Endometrial microvascular endothelial cells (primary cell): ENCODE data around the gene GRAMD1A. TPM values are rescaled to one million over a fixed set of nuclear protein-coding genes. Genes with fewer than 3 reads are reported as not detected.
"Not testable (repeated sequence)": the region's sequence is repeated elsewhere in the genome, so short reads cannot be mapped to it uniquely, and the experiment has no call there.

Source experiments
- in situ Hi-C: cut with HindIII; loops from 2 replicates; pipeline ENCODE4 v1.10.0; 2017; ENCODE audit warnings: low sequenced_read_pairs, low pct_unique_long_range_greater_than_20kb; ENCODE audit errors: inconsistent ontology term
- total RNA-seq: library from RNA; depleted of rRNA; stranded (reverse); fragments of >200 nt; gene quantifications from one replicate; pipeline ENCODE4 v1.2.3, GENCODE V29; 2015; ENCODE audit errors: inconsistent ontology term

Gene GRAMD1A
- total RNA-seq: 52.4 TPM

DNA sequence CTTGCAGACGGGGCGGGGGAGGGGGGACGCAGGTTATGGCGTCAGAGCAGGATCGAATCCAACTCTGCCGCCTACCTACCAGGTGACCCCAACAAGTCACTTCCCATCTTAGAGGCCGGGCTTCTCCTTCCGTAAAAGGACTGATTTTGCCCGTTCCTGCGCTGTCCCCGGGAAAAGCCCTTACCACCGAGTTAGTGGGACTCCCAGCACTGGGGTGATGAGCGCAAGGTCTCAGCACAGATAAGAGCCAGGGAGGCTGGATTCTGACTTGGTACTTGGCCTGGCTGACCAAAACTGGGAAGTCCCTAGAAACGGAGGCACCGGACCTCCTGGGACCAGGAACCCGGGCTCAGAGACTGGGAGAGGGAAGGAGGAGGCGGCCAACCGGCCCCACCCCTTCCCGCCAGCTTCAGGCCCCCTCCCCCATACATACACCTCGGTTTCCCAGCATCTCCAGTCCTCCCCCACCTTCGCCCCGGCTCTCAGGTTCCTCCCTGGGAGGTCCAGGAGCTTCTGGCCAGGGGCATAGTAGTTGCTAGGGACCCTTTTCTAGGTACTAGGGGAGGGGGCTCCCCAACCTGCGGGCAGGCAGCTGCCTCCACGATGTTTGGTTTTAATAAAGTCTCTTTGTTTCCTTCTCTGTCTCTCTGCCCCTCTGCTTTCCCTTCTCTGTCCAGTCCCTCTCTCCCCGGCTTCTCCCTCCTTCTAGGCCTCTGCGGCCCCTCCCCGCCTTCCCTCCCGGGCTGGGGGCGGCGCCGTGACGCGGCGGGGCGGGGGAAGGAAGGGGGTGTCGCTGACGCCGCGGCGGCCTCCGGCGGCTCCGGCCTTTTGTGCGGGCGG lies at the start of gene GRAMD1A:
Gene GRAMD1A, plus strand, starts transcription at position 826 of the 840 bp plus-strand sequence. CDS start 156 bp downstream, outside the sequence.
- in situ Hi-C loops: no loop called here

DNA sequence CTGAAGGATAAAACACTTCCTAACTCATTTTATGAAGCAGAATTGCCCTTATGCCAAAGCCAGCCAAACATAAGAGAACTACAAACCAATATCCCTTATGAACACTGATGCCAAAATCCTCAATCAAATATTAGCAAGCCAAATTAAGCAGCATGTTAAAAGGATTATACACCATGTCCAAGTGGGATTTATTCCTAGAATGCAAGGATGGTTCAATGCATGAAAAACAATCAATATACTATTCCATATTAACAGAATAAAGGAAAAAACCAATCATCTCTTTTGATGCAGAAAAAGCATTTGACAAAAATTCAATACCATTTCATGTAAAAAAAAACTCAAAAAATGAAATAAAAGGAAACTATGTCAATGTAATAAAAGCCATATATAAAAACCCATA lies 47.0 kb upstream of the GRAMD1A start:
- in situ Hi-C loops: no loop called here

DNA sequence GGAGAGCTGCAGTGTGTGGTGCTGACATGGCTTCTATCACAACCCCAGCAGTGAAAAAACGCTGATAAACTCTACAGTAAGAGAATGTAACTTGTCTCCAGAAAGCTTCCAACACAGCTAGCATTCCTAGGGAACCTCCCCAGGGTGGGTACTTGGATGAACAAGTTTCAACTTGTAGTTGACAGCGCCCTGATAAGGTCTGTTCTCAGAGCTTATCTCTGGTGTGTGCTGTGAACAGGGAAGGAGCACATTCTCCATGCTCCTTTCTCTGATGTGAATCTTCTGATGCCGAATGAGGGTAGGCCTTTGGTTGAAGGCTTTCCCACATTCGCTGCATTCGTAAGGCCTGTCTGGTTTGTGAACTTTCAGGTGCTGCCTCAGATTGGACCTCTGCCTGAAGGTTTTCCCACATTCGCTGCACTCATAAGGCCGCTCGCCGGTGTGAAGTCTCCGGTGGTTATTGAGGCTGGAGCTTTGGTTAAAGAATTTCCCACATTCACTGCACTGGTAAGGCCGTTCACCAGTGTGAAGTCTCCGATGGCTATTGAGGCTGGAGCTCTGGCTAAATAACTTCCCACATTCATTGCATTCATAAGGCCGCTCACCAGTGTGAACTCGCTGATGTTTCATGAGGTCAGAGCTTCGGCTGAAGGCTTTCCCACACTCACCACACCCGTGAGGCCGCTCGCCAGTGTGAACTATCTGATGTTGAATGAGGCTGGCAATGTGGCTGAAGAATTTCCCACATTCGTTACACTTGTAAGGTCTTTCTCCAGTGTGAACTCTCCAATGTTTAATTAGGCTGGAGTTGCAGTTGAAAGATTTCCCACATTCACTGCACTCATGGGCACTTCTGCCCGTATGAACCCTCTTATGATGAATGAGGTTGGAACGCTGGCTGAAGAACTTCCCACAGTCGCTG lies 42.0 kb upstream of the GRAMD1A start:
- in situ Hi-C loops: no loop called here

DNA sequence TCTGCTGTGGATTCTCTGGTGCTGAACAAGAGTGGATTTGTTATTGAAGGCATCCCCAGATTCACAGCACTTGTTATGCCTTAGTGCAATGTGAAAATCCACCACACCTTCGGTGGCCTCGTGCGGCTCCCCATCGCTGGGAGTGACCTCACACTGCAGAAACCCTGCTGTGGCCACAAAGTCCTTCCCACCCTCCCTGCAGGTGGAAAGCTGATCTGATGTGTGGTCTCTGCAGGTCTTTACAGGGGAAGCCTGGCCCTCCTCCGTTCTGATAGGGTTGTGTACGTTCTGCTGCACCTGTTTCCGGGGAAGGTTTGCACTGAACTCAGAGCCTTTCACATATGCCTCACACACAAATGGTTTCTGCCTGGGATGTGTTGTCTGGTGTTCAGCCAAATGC lies 41.1 kb upstream of the GRAMD1A start:
- in situ Hi-C loops: no loop called here

DNA sequence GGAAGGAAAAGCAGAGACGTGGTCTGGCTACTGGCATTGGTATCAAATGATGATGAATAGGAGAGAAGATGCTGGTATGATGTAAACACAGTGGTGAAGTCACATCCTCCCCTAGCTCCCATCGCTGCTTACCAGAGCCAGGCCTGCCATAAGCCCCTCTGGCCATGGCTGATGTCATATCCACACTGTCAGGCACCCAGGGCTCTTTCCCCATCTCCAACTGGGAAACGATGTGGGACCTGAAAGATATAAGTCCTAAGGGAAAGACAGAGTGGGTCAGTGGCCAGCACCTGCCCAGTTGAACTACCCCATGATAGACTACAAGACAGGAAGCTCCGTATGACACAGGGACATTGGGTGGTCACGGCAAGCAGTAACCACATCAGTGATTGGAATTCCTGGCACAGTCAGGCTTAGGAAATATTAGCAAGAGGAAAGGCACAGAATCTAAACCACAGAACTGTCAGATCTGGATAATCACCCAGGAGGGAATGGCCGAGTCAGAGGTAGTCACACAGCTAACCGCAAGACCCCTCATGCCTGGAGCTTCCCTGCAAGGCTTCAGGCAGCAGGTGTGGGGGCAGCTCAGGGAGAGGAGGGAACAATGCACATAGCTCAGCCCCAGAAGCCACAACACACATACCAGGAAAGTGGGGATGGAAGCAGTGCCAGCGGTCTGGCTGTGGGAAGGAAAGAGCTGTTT lies 39.9 kb upstream of the GRAMD1A start:
- in situ Hi-C loops: no loop called here

DNA sequence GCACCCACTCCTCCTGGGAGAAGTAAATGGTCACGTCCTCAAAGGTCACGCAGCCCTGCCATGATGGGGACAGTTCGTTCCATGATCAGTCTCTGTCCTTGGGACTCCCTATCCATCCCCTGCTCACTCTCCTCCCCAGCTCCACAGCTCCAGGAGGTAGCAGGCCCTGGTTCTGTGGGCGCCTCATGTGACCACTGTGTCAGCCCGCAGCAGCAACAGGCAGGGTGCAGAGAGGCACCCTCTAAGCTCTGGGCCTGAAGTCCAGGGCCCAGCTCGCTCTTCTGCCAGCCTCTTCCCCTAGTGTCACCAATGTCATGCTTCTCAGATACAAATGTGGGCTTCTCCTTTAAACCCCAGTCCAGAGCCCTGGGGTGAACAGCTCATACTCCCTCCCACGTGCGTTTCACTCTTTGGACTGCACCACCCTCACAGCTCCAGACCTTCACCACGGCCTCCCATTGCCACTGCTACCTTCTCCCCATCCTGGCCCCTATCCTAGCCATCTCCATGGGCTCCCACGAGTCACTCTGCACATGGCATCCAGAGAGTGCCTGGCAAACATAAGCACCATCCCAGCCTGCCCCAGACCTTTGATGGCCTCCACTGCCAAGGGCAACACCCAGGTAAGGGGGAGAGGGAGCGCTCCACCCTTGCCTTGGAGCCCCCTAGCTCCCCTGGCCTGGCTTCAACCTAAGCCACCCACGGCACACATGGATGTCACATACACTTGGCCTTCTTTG lies 39.0 kb upstream of the GRAMD1A start:
- in situ Hi-C loops: no loop called here

DNA sequence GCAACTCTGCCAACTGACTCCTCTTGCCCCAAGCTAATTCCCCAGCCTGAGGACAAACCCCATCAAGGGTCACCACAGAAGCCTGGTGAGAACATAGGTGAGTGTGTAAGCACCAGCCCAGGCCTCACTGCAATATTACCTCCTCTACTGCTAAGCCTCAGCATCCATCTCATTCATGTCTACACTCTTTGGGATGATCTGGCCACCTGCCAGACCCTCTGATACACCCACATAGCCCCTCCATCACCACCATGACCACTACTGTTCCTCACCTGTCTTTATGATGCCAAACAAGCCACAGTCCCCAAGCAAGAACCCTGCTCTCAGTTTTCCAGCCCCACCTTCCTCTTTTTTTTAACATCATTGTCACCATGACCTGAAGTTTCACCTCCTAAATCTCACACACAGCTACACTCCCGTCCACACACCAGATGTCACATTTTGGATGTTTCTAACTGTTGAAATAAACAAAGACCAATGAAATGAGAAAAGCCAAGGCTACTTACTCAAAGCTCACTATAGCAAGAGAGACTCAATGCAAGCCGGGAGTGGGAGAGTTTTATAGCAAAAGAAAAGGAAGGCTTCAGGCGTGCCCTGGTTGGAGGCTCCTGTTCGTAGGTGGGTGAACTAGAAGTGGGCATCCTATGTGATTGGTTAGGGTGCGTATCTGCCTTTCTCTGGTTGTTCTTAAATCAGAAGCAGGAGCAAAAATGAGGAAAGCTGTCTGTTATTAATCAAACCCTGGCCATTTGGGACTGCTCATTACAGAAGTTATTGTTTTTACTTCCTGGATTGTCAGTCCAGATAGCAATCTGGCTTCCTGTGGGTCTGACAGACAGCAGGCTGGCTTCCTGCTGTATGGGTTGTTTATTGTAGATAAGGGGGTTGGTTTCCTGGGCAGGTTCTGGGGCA lies 38.1 kb upstream of the GRAMD1A start:
- in situ Hi-C loops: no loop called here

DNA sequence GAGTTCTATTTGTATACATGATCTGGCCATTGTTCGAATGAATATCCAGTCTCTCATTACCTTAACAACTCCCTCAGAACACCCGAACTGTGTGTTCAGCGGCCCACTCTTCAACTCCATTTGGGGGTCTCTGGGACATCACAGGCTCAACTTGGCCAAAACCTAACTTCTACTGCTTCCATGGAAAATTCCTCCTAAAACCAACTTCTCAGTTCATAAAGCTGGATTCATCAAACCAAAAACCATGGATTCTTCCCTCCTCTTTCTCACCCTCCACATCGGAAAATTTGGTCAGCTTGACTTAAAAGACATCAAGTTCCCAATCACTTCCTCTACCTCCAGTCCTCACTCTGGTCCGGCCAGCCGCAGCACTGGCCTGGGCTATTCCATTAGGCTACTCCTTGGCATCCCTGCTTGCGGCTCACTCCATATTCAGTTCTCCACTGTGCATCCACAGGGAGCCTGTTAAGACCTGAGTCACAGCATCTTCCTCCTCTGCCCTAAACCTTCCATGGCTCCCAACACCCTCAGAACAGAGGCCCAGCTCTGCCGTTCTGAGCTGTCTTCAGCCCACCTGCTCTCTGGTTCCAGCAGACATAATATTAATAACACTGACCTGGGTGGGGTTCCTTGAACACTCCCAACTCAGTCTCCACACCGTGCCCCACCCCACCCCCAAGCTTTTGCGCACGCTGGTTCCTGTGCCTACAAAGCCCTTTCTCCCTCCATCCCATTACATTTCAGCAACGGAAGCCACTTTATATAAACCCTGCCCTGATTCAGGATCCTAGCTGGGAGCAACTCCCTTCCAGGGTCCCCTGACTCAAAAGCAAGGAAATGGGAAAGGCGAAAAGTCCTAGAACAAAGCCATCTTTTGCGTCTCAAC lies 37.2 kb upstream of the GRAMD1A start:
- in situ Hi-C loops: no loop called here

DNA sequence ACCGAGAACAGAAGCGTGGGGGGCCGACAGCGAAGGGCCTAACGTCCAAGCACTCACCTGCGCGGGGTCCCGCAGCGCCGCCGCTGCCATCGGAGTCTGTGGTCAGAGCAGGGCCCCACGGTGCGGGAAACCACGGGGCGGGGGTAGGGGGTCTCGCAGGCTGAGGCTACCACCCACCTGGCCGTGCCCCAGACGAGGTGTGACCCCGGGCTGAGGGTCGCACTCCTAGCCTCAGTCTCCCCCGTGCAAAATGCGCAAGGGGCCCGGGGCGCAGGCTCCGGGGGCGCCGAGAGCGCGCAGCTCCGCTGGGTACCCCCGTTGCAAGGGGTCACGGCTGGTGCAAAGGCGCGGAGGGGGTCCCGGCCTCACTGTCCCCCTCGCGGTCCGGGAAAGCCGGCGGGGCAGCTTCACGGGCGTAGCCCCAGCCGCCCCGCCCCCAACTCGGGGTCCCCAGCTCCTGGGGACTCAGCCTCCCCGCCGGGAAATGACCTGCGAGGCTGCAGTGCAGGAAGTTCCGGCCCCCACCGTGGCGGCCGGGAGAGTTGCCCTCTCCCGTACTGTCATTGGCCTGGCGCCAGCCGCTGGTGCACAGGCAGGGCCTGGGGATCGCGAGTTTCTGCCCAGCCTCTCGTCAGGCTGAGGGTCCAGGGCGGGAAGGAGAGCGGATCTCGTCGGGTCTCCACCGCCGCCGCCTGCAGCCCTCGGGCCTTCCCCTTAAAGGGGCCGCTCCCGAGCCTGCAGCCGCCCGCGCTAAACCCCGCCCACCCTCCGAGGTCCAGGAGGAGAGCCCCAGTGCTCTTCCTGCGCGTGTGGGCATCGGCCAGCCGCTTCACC lies 36.3 kb upstream of the GRAMD1A start, which contains the start of gene ZNF792:
Gene ZNF792, minus strand, starts transcription at position 657 of the 834 bp plus-strand sequence. Its CDS starts 567 bp downstream, at position 90.
- in situ Hi-C loops: no loop called here

DNA sequence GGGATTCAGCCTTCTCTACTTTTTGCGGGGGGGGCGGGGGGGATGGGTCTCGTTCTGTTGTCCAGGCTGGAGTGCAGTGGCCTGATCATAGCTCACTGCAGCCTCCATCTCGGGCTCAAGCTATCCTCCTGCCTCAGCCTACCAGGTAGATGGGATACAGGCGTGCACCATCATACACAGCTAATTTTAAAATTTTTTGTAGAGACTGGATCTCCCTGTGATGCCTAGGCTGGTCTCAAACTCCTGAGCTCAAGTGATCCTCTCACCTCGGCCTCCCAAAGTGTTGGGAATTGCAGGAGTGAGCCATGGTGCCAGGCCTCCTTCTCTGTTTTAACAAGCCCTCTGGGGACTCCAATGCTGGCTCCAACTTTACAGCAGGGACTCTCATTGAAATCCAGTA lies 35.5 kb upstream of the GRAMD1A start:
- in situ Hi-C loops: no loop called here

DNA sequence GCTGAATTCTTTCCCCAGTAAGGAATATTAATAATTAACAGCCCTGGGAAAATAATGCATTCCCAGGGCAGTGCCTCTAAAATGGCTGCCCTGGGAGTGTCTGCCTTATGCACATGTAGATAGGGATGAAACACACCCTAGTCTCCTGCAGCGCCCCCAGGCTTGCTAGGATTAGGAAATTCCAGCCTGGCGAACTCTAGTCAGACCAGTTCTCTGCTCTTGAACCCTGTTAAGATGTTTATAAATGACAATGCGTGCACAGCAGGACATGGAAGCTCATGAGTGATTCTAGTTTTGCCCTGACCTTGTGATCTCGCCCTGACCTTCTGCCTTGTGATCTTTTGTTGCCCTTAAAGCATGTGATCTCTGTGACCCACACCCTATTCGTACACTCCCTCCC lies 34.6 kb upstream of the GRAMD1A start:
- in situ Hi-C loops: not testable (repeated sequence)

DNA sequence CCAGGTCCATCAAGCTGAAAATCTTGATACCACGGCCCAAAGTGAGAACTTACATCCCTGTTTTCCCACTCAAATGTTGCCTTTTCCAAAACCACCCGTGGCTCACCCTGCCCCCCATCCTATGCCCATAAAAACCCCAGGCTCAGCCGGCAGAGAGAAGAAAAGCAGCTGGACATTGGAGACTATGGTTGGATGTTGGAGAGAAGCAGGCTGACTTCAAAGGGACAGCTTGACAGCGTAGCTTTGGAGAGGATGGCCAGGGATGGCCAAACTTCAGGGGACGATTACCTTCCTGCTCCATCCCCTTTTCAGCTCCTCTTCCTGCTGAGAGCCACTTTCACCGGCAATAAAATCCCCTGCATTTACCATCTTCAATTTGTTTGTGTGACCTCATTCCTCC lies 32.6 kb upstream of the GRAMD1A start:
- in situ Hi-C loops: no loop called here

DNA sequence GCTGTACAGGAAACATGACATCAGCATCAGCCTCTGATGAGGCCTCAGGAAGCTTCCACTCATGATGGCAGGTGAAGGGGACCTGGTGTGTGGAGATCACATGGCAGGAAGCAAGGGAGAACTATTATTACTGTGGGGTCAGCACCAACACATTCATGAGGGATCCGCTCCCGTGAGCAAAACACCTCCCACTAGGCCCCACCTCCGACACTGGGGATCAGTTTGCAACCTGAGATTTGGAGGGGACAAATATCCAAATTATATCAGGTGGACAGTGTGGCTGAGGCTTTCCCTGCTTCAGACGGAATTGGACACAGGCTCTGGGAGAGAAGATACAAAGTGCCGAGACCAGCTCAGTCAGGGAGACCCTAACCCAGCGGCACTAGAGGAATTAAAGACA lies 30.4 kb upstream of the GRAMD1A start:
- in situ Hi-C loops: loop anchor here (10.0 kb wide), 1 partner anchor 55 kb away; no protein-coding TSS in a partner anchor

DNA sequence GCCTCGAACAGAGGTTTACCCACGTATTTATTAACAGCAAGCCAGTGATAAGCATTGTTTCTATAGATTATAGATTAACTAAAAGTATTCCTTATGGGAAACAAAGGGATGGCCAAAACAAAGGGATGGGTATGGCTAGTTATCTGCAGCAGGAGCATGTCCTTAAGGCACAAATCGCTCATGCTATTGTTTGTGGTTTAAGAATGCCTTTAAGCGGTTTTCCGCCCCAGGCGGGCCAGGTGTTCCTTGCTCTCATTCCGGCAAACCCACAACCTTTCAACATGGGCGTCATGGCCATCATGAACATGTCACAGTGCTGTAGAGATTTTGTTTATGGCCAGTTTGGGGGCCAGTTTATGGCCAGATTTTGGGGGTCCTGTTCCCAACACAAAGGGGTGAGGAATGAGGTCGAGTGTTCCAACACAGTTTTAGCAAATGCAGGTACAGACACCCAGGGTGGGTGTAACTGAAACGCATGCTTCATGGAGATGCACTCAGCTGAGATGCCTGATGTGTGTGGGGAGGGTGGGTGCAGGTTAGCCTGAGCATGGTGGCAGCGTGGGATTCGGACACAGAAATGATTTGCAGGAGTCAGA lies 29.8 kb upstream of the GRAMD1A start:
- in situ Hi-C loops: loop anchor here (10.0 kb wide), 1 partner anchor 55 kb away; no protein-coding TSS in a partner anchor

DNA sequence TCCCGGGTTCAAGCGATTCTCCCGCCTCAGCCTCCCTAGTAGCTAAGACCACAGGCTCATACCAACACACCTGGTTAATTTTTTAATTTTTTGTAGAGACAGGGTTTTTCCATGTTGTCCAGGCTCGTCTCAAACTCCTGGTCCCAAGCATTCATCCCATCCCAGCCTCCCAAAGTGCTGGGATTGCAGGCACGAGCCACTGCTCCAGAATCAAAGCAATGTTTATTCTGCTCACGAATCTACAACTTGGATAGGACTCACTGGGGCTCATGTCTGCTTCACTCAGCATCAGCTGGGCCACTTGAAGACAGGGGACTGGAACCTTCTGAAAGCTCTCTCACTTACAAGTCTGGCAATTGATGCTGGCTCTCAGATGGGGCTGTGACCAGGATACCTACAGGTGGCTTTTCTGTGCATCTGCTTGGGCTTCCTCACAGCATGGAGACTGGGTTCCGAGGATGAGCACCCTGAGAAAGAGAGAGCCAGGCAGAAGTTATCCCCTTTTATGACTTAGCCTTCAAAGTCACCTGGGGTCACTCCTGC lies 27.9 kb upstream of the GRAMD1A start:
- in situ Hi-C loops: loop anchor here (10.0 kb wide), 1 partner anchor 53 kb away; no protein-coding TSS in a partner anchor
